ENCODE results near the gene PLA2G4D.

The PLA2G4D gene

GRCh38 chr15:42136513-42136912 lies 42.2 kb upstream of the PLA2G4D start:
- no peak overlapping the region for H3K9ac ChIP-seq (ENCODE audit: low read length in 5 of 5)
- peaks cover 0 to 4% (median 0%) of the 10 kb centered on the region in 5 donors for H3K27me3 ChIP-seq (ENCODE audit: control insufficient read depth in 5 of 5, insufficient read depth in 4 of 5, low read length in 5 of 5)

GRCh38 chr15:42135351-42135750 lies 41.0 kb upstream of the PLA2G4D start:
- Histone ChIP-seq H3K27ac (ENCODE audit: low read depth, low read length) (no peak overlapping the region), H3K36me3 (ENCODE audit: control insufficient read depth in 5 of 5, insufficient read depth in 5 of 5, low read length in 5 of 5) (no peaks in the 10 kb centered on the region), H3K4me1 (ENCODE audit: control insufficient read depth in 5 of 5, insufficient read depth in 5 of 5, low read length in 5 of 5) (no peaks in the 10 kb centered on the region), H3K27me3 (ENCODE audit: control insufficient read depth in 5 of 5, insufficient read depth in 4 of 5, low read length in 5 of 5) (peaks cover 4 to 13% (median 6%) of the 10 kb centered on the region in 5 donors), H3K9me3 (ENCODE audit: control insufficient read depth in 5 of 5, low read length in 5 of 5) (peaks cover 0 to 3% (median 0%) of the 10 kb centered on the region in 5 donors), H3K9ac (ENCODE audit: low read length in 5 of 5) (no peak overlapping the region), H3K4me3 (ENCODE audit: low read depth in 1 of 5, low read length in 5 of 5) (no peak overlapping the region)

More at GRCh38 chr15:42136513-42136912, 42.2 kb upstream of the PLA2G4D start:
- Histone ChIP-seq H3K9me3 (ENCODE audit: control insufficient read depth in 5 of 5, low read length in 5 of 5) (peaks cover 0 to 3% (median 0%) of the 10 kb centered on the region in 5 donors), H3K27ac (ENCODE audit: low read depth, low read length) (no peak overlapping the region), H3K36me3 (ENCODE audit: control insufficient read depth in 5 of 5, insufficient read depth in 5 of 5, low read length in 5 of 5) (no peaks in the 10 kb centered on the region), H3K4me1 (ENCODE audit: control insufficient read depth in 5 of 5, insufficient read depth in 5 of 5, low read length in 5 of 5) (no peaks in the 10 kb centered on the region), H3K4me3 (ENCODE audit: low read depth in 1 of 5, low read length in 5 of 5) (no peak overlapping the region)

- Histone ChIP-seq H3K4me1 (ENCODE audit: control insufficient read depth in 5 of 5, insufficient read depth in 5 of 5, low read length in 5 of 5) (no peaks in the 10 kb centered on the region), H3K27me3 (ENCODE audit: control insufficient read depth in 5 of 5, insufficient read depth in 4 of 5, low read length in 5 of 5) (peaks cover 4 to 16% (median 6%) of the 10 kb centered on the region in 5 donors), H3K9ac (ENCODE audit: low read length in 5 of 5) (no peak overlapping the region), H3K36me3 (ENCODE audit: control insufficient read depth in 5 of 5, insufficient read depth in 5 of 5, low read length in 5 of 5) (no peaks in the 10 kb centered on the region), H3K9me3 (ENCODE audit: control insufficient read depth in 5 of 5, low read length in 5 of 5) (peaks cover 0 to 3% (median 0%) of the 10 kb centered on the region in 5 donors), H3K4me3 (ENCODE audit: low read depth in 1 of 5, low read length in 5 of 5) (no peak overlapping the region), H3K27ac (ENCODE audit: low read depth, low read length) (no peak overlapping the region)
Measured at GRCh38 chr15:42134617-42135245, 40.4 kb upstream of the PLA2G4D start.

GRCh38 chr15:42133886-42134502 lies 39.6 kb upstream of the PLA2G4D start:
- H3K4me3 ChIP-seq (ENCODE audit: low read depth in 1 of 5, low read length in 5 of 5): no peak overlapping the region
- no peak overlapping the region for H3K27ac ChIP-seq (ENCODE audit: low read depth, low read length)
- peaks cover 0 to under 1% (median 0%) of the 10 kb centered on the region in 5 donors for H3K9me3 ChIP-seq (ENCODE audit: control insufficient read depth in 5 of 5, low read length in 5 of 5)
- H3K36me3 ChIP-seq (ENCODE audit: control insufficient read depth in 5 of 5, insufficient read depth in 5 of 5, low read length in 5 of 5): no peaks in the 10 kb centered on the region
- peaks cover 4 to 16% (median 6%) of the 10 kb centered on the region in 5 donors for H3K27me3 ChIP-seq (ENCODE audit: control insufficient read depth in 5 of 5, insufficient read depth in 4 of 5, low read length in 5 of 5)
- H3K9ac ChIP-seq (ENCODE audit: low read length in 5 of 5): no peak overlapping the region
- H3K4me1 ChIP-seq (ENCODE audit: control insufficient read depth in 5 of 5, insufficient read depth in 5 of 5, low read length in 5 of 5): no peaks in the 10 kb centered on the region

- Histone ChIP-seq H3K36me3 (ENCODE audit: control insufficient read depth in 5 of 5, insufficient read depth in 5 of 5, low read length in 5 of 5) (no peaks in the 10 kb centered on the region), H3K4me3 (ENCODE audit: low read depth in 1 of 5, low read length in 5 of 5) (no peak overlapping the region)
Measured at GRCh38 chr15:42133356-42133755, 39.0 kb upstream of the PLA2G4D start.

DNA sequence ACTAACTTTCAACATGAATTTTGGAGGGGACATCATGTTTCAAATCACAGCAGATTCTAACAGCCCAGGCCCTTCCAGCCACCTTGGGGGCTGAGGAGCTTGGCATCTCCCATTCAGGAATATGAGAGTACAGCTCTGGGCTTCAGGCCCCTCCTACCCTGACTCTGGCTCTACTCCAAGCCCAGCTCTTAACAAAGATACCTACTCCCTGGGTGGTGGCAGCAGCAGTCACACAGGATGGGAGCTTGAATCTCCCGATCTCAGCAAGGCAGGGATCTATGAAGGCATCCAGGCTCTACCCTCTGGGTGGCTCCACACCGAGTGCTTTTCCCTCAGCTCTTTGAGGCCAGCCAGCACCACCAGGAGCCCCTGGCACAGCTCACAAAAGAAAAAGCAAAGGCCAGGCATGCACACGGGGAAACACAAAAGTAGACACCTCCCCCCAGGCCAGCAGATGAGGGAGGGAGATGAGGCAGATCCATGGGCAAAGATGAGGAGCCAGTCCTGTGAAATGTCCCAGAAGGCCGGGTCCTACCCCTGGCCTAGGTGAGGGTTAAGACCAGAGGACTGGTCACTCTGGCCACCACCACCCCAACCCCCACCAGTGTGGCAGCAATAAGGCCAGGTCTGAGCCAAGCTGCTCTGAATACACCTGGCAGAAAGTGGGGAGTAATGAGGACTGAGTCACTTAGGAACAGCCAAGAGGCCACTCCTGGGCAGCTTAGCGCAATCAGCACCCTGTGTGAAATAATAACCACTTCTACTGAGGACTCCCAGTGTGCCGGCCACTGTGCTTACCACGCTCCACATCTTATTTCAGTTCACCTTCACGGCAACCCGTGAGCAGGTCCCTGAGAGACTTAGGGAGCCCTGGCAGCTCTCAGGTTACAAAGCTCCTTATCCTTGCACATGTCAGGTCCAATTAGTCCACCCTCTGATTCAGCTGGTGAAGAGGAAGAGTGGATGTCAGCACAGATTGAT lies 37.8 kb upstream of the PLA2G4D start:
- no peaks in the 10 kb centered on the region for H3K36me3 ChIP-seq (ENCODE audit: control insufficient read depth in 5 of 5, insufficient read depth in 5 of 5, low read length in 5 of 5)
- H3K4me3 ChIP-seq (ENCODE audit: low read depth in 1 of 5, low read length in 5 of 5): no peak overlapping the region
- no peaks in the 10 kb centered on the region for H3K9me3 ChIP-seq (ENCODE audit: control insufficient read depth in 5 of 5, low read length in 5 of 5)
- H3K27me3 ChIP-seq (ENCODE audit: control insufficient read depth in 5 of 5, insufficient read depth in 4 of 5, low read length in 5 of 5): peaks cover 4 to 16% (median 6%) of the 10 kb centered on the region in 5 donors
- no peaks in the 10 kb centered on the region for H3K4me1 ChIP-seq (ENCODE audit: control insufficient read depth in 5 of 5, insufficient read depth in 5 of 5, low read length in 5 of 5)
- H3K9ac ChIP-seq (ENCODE audit: low read length in 5 of 5): no peak overlapping the region
- no peak overlapping the region for H3K27ac ChIP-seq (ENCODE audit: low read depth, low read length)

More at GRCh38 chr15:42133356-42133755, 39.0 kb upstream of the PLA2G4D start:
- Histone ChIP-seq H3K27ac (ENCODE audit: low read depth, low read length) (no peak overlapping the region), H3K4me1 (ENCODE audit: control insufficient read depth in 5 of 5, insufficient read depth in 5 of 5, low read length in 5 of 5) (no peaks in the 10 kb centered on the region), H3K9ac (ENCODE audit: low read length in 5 of 5) (no peak overlapping the region), H3K9me3 (ENCODE audit: control insufficient read depth in 5 of 5, low read length in 5 of 5) (no peaks in the 10 kb centered on the region), H3K27me3 (ENCODE audit: control insufficient read depth in 5 of 5, insufficient read depth in 4 of 5, low read length in 5 of 5) (peaks cover 4 to 16% (median 6%) of the 10 kb centered on the region in 5 donors)

GRCh38 chr15:42131006-42131405 lies 36.6 kb upstream of the PLA2G4D start:
- no peaks in the 10 kb centered on the region for H3K4me1 ChIP-seq (ENCODE audit: control insufficient read depth in 5 of 5, insufficient read depth in 5 of 5, low read length in 5 of 5)
- H3K36me3 ChIP-seq (ENCODE audit: control insufficient read depth in 5 of 5, insufficient read depth in 5 of 5, low read length in 5 of 5): no peaks in the 10 kb centered on the region
- no peak overlapping the region for H3K27ac ChIP-seq (ENCODE audit: low read depth, low read length)
- no peak overlapping the region for H3K4me3 ChIP-seq (ENCODE audit: low read depth in 1 of 5, low read length in 5 of 5)
- no peaks in the 10 kb centered on the region for H3K9me3 ChIP-seq (ENCODE audit: control insufficient read depth in 5 of 5, low read length in 5 of 5)
- H3K9ac ChIP-seq (ENCODE audit: low read length in 5 of 5): no peak overlapping the region
- peaks cover 4 to 16% (median 6%) of the 10 kb centered on the region in 5 donors for H3K27me3 ChIP-seq (ENCODE audit: control insufficient read depth in 5 of 5, insufficient read depth in 4 of 5, low read length in 5 of 5)

- no peaks in the 10 kb centered on the region for H3K9me3 ChIP-seq (ENCODE audit: control insufficient read depth in 5 of 5, low read length in 5 of 5)
- peaks cover 4 to 16% (median 6%) of the 10 kb centered on the region in 5 donors for H3K27me3 ChIP-seq (ENCODE audit: control insufficient read depth in 5 of 5, insufficient read depth in 4 of 5, low read length in 5 of 5)
- H3K4me3 ChIP-seq (ENCODE audit: low read depth in 1 of 5, low read length in 5 of 5): no peak overlapping the region
- no peaks in the 10 kb centered on the region for H3K4me1 ChIP-seq (ENCODE audit: control insufficient read depth in 5 of 5, insufficient read depth in 5 of 5, low read length in 5 of 5)
- no peaks in the 10 kb centered on the region for H3K36me3 ChIP-seq (ENCODE audit: control insufficient read depth in 5 of 5, insufficient read depth in 5 of 5, low read length in 5 of 5)
- H3K9ac ChIP-seq (ENCODE audit: low read length in 5 of 5): no peak overlapping the region
- H3K27ac ChIP-seq (ENCODE audit: low read depth, low read length): no peak overlapping the region
Measured at GRCh38 chr15:42130246-42130986, 36.1 kb upstream of the PLA2G4D start.

DNA sequence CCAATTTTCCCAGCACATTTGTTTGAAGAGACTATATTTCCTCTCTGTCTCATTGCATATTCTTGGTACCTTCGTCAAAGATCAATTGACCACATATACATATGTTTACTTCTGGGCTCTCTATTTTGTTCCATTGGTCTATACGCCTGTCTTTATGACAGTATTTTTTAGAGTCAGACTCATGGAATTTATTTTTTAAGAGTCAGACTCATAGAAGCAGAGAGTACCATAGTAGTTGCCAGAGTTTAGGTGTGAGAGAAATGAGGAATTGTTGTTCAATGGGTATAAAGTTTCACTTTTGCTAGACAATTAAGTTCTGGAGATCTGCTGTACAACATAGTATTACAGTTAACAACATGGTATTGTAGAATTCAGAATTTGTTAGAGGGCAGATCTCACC lies 35.0 kb upstream of the PLA2G4D start:
- peaks cover 4 to 16% (median 6%) of the 10 kb centered on the region in 5 donors for H3K27me3 ChIP-seq (ENCODE audit: control insufficient read depth in 5 of 5, insufficient read depth in 4 of 5, low read length in 5 of 5)
- no peak overlapping the region for H3K27ac ChIP-seq (ENCODE audit: low read depth, low read length)
- H3K9ac ChIP-seq (ENCODE audit: low read length in 5 of 5): no peak overlapping the region
- H3K4me3 ChIP-seq (ENCODE audit: low read depth in 1 of 5, low read length in 5 of 5): no peak overlapping the region
- no peaks in the 10 kb centered on the region for H3K9me3 ChIP-seq (ENCODE audit: control insufficient read depth in 5 of 5, low read length in 5 of 5)
- H3K36me3 ChIP-seq (ENCODE audit: control insufficient read depth in 5 of 5, insufficient read depth in 5 of 5, low read length in 5 of 5): no peaks in the 10 kb centered on the region
- H3K4me1 ChIP-seq (ENCODE audit: control insufficient read depth in 5 of 5, insufficient read depth in 5 of 5, low read length in 5 of 5): no peaks in the 10 kb centered on the region
